SH-SY5Y (cell line): ENCODE results near the gene REG1A.

Experiments
- GATA2 ChIP-seq: IDR thresholded peaks from 2 replicates; pipeline ENCODE4 v1.6.1; 2011; ENCODE audit warnings: mild to moderate bottlenecking, low read depth, low read length
- GATA3 ChIP-seq: IDR thresholded peaks from 2 replicates; pipeline ENCODE4 v1.6.1; 2011; ENCODE audit warnings: low read depth, mild to moderate bottlenecking, low read length, moderate library complexity

REG1A gene, protein sequence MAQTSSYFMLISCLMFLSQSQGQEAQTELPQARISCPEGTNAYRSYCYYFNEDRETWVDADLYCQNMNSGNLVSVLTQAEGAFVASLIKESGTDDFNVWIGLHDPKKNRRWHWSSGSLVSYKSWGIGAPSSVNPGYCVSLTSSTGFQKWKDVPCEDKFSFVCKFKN

DNA sequence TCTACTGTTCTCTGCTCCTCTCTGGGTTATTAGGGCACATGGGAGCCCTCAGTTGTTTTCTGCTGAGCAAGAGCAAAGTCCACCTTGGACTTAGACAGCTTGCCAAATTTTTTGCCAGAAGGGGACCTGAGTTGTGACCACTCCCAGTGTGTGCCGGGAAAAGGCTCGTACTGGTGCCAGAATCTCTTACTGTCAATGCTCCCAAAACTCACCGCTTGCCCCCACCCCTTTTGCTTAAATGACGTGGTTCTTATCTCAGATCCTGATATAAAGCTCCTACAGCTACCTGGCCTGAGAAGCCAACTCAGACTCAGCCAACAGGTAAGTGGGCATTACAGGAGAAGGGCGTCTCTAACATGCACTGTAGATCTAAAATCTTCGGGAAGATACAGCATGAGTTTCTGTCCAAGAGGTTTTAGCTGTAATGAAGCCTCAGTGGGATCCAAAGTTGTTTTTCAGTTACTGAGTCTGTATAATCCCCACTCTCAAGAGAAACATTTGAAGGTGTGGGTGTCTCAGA, at the start of gene REG1A:
Gene REG1A (plus strand): TSS at position 295 of the 520 bp plus-strand sequence. CDS start 374 bp downstream, outside the sequence.
- TF ChIP-seq GATA2 (no peak), GATA3 (no peak)

DNA sequence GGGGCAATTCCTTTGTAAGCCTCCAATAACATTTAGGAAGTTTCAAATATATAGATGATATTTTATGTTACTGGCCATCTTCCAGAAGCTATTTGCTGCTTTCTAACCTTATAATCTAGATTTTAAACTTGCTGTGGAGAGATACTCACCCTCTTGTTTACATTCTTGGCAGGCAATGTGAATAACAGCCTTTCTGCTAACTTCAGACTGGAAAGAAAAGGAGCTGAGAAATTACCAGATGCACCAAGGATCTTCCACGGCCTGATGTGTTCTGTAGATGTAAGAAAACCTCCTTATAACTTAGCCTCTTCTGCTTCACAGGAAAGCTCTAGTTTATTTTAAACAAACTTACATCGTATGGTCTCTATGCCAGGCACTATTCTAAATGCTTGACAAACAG, 49.2 kb upstream of the REG1A start:
- no peak for TF ChIP-seq GATA2
- no peak for TF ChIP-seq GATA3

DNA sequence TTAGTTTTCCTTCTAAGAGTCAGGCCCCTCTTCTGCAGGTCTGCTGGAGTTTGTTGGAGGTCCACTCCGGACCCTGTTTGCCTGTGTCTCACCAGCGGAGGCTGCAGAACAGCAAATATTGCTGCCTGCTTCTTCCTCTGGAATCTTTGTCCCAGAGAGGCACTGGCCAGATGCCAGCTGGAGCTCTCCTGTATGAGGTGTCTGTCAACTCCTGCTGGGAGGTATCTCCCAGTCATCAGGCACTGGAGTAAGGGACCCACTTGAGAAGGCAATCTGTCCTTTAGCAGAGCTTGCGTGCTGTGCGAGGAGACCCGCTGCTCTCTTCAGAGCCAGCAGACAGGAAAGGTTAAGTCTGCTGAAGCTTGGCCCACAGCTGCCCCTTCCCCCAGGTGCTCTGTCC, 37.3 kb upstream of the REG1A start:
- TF ChIP-seq GATA3 = no peak
- TF ChIP-seq GATA2 = no peak

DNA sequence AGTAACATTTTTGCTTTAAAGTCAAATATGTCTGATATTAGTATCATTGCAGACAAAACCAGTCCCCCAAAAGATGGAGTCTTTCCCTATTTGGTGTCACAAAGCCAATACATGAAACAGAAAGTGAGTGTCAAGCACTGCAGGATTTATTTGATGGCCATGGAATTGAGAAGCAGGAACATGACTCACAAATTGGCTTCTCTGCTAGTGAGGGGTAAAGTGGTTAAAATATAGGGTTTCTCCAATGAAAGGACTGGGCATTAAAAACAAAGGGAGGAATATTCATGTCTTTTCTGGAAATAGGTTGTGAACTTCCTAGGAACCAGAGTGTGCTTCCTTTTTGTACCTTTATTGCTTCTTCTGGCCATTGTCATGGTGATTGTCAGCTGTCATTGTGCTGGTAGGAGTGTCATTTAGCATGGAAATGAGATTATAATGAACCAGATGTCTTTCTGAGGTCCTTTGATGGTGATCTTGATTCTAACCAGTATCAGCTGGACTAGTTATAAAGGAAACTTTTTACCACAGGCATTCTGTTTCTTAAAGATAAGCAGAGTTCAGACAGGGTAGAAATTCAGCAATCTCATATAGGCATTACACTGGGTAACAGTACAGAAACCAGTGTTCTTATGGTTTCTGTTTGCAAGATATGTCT, 36.6 kb upstream of the REG1A start:
- peak; percentile 22; the same call in 1 of the 2 replicates for TF ChIP-seq GATA3
- TF ChIP-seq GATA2 = no peak

DNA sequence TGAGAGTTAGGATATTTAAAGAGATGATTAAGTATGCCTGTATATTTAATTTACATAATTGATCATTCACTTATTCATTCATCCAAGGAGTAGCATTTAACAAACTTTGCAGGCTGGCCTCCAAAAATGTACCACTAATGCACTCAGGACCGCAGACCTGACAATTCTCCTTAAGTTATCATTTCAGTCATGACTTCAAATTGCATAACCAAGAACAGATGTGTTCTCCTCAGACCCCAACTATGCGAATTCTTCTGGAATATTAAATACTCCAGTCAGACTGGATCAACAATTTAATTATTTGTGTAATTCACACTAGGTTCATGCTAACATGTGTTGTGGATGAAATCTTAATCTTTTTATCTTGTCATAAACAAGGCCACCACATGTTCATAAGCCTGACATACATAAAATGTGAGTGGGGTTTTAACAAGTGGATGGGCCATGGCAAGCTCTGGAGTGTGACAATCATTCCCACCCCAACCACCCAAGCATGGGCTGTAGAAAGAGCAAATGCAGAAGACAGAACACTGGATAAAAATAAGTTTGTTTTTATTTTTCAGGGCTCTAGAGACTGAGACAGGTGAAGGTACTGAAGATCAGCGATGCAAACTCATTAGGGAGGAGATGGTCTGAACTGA, 35.7 kb upstream of the REG1A start:
- TF ChIP-seq GATA2 = no peak
- no peak for TF ChIP-seq GATA3

DNA sequence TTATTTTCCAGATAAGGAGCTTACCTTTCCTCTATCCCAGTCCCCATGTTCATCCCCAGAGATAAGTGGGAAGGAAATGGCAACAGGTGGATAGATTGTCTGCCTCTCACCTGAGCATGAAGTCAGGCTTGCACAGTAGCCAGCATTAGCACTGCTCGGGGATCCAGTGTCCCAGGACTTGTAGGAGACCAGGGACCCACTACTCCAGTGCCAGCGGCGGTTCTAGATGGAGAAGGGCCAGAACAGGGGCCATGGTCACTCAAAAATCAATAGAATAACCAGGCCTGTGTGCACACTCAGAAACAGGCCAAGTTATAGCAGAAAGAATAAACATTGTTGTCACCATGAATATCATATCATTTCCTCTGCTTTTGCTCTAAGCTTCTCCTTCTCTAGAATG, 34.9 kb upstream of the REG1A start:
- TF ChIP-seq GATA3 (no peak), GATA2 (no peak)

DNA sequence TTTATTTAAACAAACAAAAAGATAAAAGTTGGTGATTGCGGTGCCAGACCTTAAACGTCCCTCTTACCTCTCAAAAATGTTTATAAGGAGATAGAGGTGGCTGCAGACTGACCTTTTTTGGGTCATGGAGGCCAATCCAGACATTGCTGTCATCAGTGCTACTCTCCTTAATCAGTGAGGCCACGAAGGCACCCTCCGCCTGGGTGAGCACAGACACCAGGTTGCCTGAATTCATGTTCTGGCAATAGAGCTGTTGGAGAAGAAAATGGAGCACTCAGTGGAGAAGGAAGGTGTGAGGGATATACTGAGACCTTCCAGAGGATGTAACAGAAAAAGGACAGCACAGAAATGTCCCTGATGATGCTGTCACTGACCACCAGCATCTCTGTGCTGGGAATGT, 34.0 kb upstream of the REG1A start:
- TF ChIP-seq GATA2 (no peak), GATA3 (no peak)

DNA sequence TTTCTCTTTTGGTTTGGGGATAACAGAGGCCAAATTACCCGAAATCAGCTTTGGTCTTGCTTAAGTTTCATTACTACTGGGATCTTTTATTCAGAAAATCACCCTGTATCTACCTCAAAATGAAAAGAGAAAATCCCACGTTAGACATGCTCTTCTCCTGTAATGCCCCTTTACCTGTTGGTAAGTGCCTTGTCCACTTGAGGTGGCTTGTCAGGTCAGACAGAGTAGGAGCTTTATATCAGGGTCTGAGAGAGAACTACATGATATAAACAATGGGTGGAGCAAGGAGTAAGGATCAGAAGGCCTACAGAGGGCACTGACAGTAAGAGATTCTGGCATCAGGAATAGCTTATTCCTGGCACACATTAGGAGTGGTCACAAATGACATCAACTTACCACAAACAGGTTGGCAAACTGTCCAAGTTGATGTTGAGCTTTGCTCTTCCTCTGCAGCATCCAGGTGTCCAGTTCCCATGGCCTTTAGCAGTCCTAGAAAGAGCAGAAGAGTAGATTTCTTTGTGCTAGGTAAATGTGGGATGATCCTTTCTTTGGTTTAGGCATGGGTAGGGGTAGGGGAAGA, 32.4 kb upstream of the REG1A start, which contains the start of gene REG1B:
Gene REG1B (minus strand): TSS at position 209 of the 580 bp plus-strand sequence. CDS start 381 bp downstream, outside the sequence.
- TF ChIP-seq GATA2 (no peak), GATA3 (no peak)

DNA sequence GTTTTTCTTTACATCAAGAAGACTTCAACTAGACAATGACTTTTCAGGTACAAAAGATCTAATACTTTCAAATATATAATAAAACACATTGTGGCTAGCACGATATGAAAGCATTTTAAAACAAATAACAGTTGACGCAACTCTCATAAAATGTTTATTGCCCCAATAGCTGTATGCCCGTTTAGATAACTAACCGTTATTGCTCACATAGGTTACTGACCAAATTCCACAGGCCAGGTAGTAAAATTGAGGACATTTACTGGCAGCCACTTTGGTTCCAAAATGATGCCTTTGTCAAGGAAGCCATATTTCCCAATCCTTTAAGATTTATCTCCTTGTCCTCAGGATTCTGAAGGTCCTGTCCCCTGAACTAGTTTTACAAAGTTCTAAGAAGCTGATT, 29.6 kb upstream of the REG1A start:
- TF ChIP-seq GATA3 = no peak
- no peak for TF ChIP-seq GATA2

DNA sequence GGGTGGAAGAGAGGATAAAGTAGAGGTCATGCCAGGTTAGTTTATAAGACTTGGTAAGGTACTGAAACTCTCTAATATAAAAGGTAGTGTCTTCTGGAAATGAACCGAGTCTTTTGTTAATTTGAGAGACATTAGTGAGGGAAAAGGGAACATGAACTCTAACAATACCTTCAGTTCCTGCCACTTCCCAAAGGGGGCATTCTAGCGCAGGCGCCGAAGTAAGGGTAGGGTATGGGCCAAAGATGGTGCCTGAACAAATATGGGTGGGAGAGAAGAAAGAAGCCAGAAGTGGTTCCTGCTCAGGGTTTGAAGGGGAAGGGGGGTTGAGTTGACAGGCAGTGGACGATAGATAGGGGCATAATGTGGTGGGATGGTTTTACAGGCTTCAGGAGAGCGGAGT, 22.4 kb upstream of the REG1A start:
- TF ChIP-seq GATA2 (no peak), GATA3 (no peak)

DNA sequence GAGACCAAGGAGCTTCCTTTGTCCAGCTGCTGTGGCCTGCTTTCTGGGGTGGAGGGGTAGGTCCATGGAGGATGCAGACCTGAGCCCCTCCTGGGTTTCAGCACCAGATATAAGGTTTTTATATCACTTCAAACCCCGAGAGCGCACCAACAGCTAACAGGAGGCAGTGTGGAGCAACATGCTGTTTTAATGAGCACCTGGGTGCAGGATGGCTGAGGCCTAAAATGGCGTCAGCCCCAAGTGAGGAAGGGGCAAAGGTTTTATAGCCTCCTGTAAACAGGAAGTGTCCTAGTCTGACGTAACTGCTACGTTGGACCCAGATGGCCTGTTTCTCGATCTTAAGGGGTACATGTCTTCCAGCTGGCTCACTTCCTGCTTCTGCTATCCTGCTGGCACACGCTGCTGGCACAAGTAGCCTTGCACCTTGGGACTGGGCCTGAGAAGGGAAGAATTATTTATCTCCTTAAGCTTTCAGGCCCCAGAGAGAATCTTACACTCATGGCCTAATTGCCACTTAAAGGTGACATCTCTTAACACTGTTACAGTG, 21.1 kb upstream of the REG1A start:
- TF ChIP-seq GATA2 (no peak), GATA3 (no peak)

DNA sequence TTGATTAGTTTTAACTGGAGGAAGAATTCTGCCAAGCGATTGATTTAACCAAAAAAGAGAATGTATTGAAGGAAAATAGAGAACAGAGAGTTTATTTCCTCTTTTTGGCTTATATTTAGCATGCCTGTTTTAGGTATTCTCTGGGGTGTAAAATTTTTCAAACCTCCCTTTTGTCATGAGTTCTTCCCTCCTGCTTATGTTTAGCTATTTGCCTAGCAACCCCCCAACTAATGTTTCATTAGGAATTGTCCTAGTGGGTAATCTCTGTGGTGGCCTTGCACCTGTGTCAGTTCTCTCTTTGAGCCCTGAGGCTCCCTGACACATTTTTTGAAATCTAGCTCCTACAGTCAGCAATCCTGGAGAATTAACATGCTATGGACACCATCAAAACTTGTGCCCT, 20.0 kb upstream of the REG1A start:
- no peak for TF ChIP-seq GATA2
- TF ChIP-seq GATA3 = no peak

DNA sequence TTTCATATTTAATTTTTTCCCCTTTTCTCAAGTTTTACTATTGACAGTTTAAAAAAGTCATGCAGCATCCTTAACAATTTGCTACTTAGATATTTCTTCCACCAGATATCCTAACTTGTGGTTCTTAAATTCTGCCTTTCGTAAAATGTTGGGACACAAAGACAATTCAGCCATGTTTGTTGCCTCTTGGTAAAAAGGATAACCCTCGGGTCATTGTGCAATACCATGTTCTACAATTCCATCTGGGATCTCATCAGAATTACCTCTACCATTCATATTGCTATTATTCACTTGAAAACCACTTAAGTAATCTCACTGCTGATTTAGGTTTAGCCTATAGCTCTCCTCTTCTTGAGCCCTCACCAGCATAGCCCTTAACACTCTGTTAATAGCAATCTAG, 19.3 kb upstream of the REG1A start:
- TF ChIP-seq GATA3 (no peak), GATA2 (no peak)

DNA sequence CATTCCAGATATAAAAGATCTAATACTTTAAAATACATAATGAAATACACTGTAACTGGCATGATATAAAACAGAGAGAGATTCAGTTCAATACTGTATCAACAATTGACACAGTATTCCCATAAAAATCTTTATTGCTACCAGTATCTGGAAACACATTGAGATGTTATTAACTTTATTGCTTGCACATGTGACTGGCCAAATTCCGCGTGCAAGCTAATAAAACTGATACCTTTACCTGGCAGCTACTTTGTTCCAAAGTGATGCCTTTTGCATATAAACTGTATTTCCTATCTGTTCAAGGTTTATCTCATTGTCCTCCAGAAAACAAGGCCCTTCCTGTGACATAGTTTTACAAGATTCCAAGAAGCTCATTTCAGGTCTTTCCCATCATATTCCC, 17.1 kb upstream of the REG1A start:
- TF ChIP-seq GATA2 = no peak
- TF ChIP-seq GATA3 = no peak

DNA sequence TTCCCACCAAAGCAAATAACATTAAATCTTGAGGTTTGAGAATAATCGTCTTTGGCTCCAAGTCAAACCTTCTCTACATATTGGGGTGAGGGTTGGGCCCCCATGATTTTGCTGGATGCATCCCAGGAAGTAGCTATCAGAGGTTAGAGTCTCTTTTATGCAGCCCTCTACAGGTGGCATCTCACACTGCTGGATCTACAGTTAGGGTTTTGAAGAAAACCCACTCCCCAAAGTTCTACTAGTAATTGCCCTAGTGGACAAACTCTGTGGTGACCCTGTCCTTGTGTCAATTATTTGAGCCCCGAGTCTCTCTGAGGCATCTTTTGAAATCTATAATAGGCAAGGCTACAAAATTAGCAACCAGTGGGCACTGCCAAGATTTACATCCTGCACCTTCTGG, 15.0 kb upstream of the REG1A start:
- TF ChIP-seq GATA3 = no peak
- TF ChIP-seq GATA2 = no peak
